Type B pancreatic cell (in vitro differentiated cells): ENCODE measurements around the gene PHF21A. TPM values are rescaled to one million over a fixed set of nuclear protein-coding genes. Genes with fewer than 3 reads are reported as not detected.

ENCODE experiments used
- DNase-seq: peaks from one replicate; pipeline ENCODE4 v3.0.0; 2021; ENCODE audit warnings: mixed read lengths; ENCODE audit not compliant: unreplicated experiment; ENCODE audit errors: extremely low spot score
- H3K27ac Mint-ChIP-seq: 2 replicates; pipeline ENCODE4 v1.8.0; 2021; ENCODE audit warnings: mild to moderate bottlenecking, mixed read lengths
- H3K27me3 Mint-ChIP-seq: 2 replicates; pipeline ENCODE4 v1.8.0; 2021; ENCODE audit warnings: mixed read lengths
- H3K36me3 Mint-ChIP-seq: 2 replicates; pipeline ENCODE4 v1.8.0; 2021; ENCODE audit warnings: mixed read lengths
- H3K4me1 Mint-ChIP-seq: one replicate; pipeline ENCODE4 v1.8.0; 2021; ENCODE audit warnings: mixed read lengths; ENCODE audit not compliant: unreplicated experiment
- H3K4me3 Mint-ChIP-seq: 2 replicates; pipeline ENCODE4 v1.8.0; 2021; ENCODE audit warnings: mild to moderate bottlenecking, mixed read lengths
- H3K9me3 Mint-ChIP-seq: 2 replicates; pipeline ENCODE4 v1.8.0; 2021; ENCODE audit warnings: mixed read lengths
- CTCF ChIP-seq: fragments of 200-600 bp; sonication (generic); conservative IDR thresholded peaks from 2 replicates; pipeline ENCODE4 v1.5.0; 2021; ENCODE audit warnings: antibody characterized with exemption, mild to moderate bottlenecking
- total RNA-seq: library from RNA; stranded (reverse); gene quantifications from 2 replicates; pipeline ENCODE4 v1.2.1, GENCODE V29; 2021; ENCODE audit warnings: low replicate concordance

The PHF21A gene
- total RNA-seq, 1 donor from 2014 or later, result 62.4 TPM

GRCh38 chr11:46050662-46051061 lies 70.6 kb downstream of the PHF21A start:
- TF ChIP-seq CTCF, result no peak

GRCh38 chr11:46050003-46050461 lies 71.2 kb downstream of the PHF21A start:
- H3K27me3 Mint-ChIP-seq, result no peaks in the 10 kb centered on the region
- H3K27ac Mint-ChIP-seq, result peak overlapping the region; percentile 81
- peak; percentile 66 for DNase-seq
- no peaks in the 10 kb centered on the region for H3K9me3 Mint-ChIP-seq
- peaks cover 39% of the 10 kb centered on the region for H3K4me1 Mint-ChIP-seq
- H3K4me3 Mint-ChIP-seq, result peak overlapping the region; percentile 64
- no peak for TF ChIP-seq CTCF
- peaks cover 5% of the 10 kb centered on the region for H3K36me3 Mint-ChIP-seq

More at GRCh38 chr11:46050662-46051061, 70.6 kb downstream of the PHF21A start:
- Mint-ChIP-seq H3K9me3 (no peaks in the 10 kb centered on the region), H3K27ac (peak overlapping the region; percentile 81), H3K27me3 (no peaks in the 10 kb centered on the region), H3K4me1 (peaks cover 44% of the 10 kb centered on the region), H3K4me3 (peak overlapping the region; percentile 64), H3K36me3 (peaks cover 5% of the 10 kb centered on the region)
- no peak for DNase-seq

GRCh38 chr11:46049325-46049897 lies 71.8 kb downstream of the PHF21A start:
- TF ChIP-seq CTCF, result no peak
- no peaks in the 10 kb centered on the region for H3K27me3 Mint-ChIP-seq
- H3K4me3 Mint-ChIP-seq, result peak overlapping the region; percentile 64
- H3K4me1 Mint-ChIP-seq, result peaks cover 39% of the 10 kb centered on the region
- no peak for DNase-seq
- H3K27ac Mint-ChIP-seq, result peak overlapping the region; percentile 81
- H3K36me3 Mint-ChIP-seq, result peaks cover 5% of the 10 kb centered on the region
- no peaks in the 10 kb centered on the region for H3K9me3 Mint-ChIP-seq

GRCh38 chr11:46048198-46048597 lies 73.1 kb downstream of the PHF21A start:
- Mint-ChIP-seq H3K36me3 (peaks cover 5% of the 10 kb centered on the region), H3K4me3 (no peak overlapping the region), H3K27me3 (no peaks in the 10 kb centered on the region), H3K27ac (no peak overlapping the region), H3K4me1 (peaks cover 39% of the 10 kb centered on the region), H3K9me3 (no peaks in the 10 kb centered on the region)
- DNase-seq, result no peak
- TF ChIP-seq CTCF, result no peak

GRCh38 chr11:46047520-46047919 lies 73.7 kb downstream of the PHF21A start:
- DNase-seq, result no peak
- Mint-ChIP-seq H3K4me1 (peaks cover 39% of the 10 kb centered on the region), H3K36me3 (peaks cover 5% of the 10 kb centered on the region), H3K4me3 (no peak overlapping the region), H3K27ac (no peak overlapping the region), H3K9me3 (no peaks in the 10 kb centered on the region), H3K27me3 (no peaks in the 10 kb centered on the region)
- no peak for TF ChIP-seq CTCF

- no peaks in the 10 kb centered on the region for H3K27me3 Mint-ChIP-seq
- H3K4me3 Mint-ChIP-seq, result no peak overlapping the region
- no peak overlapping the region for H3K27ac Mint-ChIP-seq
- DNase-seq, result no peak
- H3K9me3 Mint-ChIP-seq, result no peaks in the 10 kb centered on the region
- TF ChIP-seq CTCF, result no peak
- H3K4me1 Mint-ChIP-seq, result peaks cover 27% of the 10 kb centered on the region
- H3K36me3 Mint-ChIP-seq, result peaks cover 10% of the 10 kb centered on the region
These were observed 75.4 kb downstream of the PHF21A start for GRCh38 chr11:46045811-46046210.
